Effector memory CD4-positive, alpha-beta T cell (primary cell): ENCODE data around the gene KRTAP29-1.
A peak's percentile ranks its signal among the peaks of the same experiment; 100 is the strongest.

Experiments used
- DNase-seq, 3 donors: peaks; one replicate each; pipeline ENCODE4 v3.0.0-alpha.2; 2020
- H3K27ac ChIP-seq: 2 replicates; pipeline ENCODE4 v1.7.0; 2013; ENCODE audit warnings: mild to moderate bottlenecking, low read length, moderate library complexity; ENCODE audit not compliant: insufficient read depth, poor library complexity, severe bottlenecking
- H3K27me3 ChIP-seq: replicated peaks from 2 replicates; pipeline ENCODE4 v1.7.0; 2013; ENCODE audit warnings: mild to moderate bottlenecking, low read length; ENCODE audit not compliant: insufficient read depth, control insufficient read depth, poor library complexity, severe bottlenecking
- H3K36me3 ChIP-seq: 2 replicates; pipeline ENCODE4 v1.7.0; 2013; ENCODE audit warnings: mild to moderate bottlenecking, low read length, moderate library complexity; ENCODE audit not compliant: control insufficient read depth, insufficient read depth
- H3K4me1 ChIP-seq: 2 replicates; pipeline ENCODE4 v1.7.0; 2013; ENCODE audit warnings: low read length, mild to moderate bottlenecking; ENCODE audit not compliant: control insufficient read depth, insufficient read depth, poor library complexity, severe bottlenecking
- H3K4me3 ChIP-seq: 2 replicates; pipeline ENCODE4 v1.7.0; 2013; ENCODE audit warnings: low read length, low read depth, mild to moderate bottlenecking; ENCODE audit not compliant: insufficient read depth, poor library complexity, severe bottlenecking
- H3K9me3 ChIP-seq: 2 replicates; pipeline ENCODE4 v1.7.0; 2013; ENCODE audit warnings: mild to moderate bottlenecking, low read length, moderate library complexity; ENCODE audit not compliant: control insufficient read depth

The KRTAP29-1 gene

GRCh38 chr17:41329279-41329948 lies 26.8 kb upstream of the KRTAP29-1 start:
- no peak for DNase-seq
- Histone ChIP-seq H3K27ac (no peak overlapping the region), H3K36me3 (no peaks in the 10 kb centered on the region), H3K9me3 (no peaks in the 10 kb centered on the region), H3K4me1 (peaks cover 31% of the 10 kb centered on the region), H3K27me3 (no peaks in the 10 kb centered on the region), H3K4me3 (no peak overlapping the region)

- no peaks in the 10 kb centered on the region for H3K36me3 ChIP-seq
- peaks cover 39% of the 10 kb centered on the region for H3K4me1 ChIP-seq
- no peaks in the 10 kb centered on the region for H3K9me3 ChIP-seq
- no peak for DNase-seq
- no peak overlapping the region for H3K4me3 ChIP-seq
- H3K27me3 ChIP-seq = no peaks in the 10 kb centered on the region
- H3K27ac ChIP-seq = no peak overlapping the region
These were observed 25.6 kb upstream of the KRTAP29-1 start for GRCh38 chr17:41328207-41328606.

GRCh38 chr17:41327411-41328120 lies 24.9 kb upstream of the KRTAP29-1 start:
- H3K4me3 ChIP-seq = no peak overlapping the region
- H3K4me1 ChIP-seq = peaks cover 40% of the 10 kb centered on the region

GRCh38 chr17:41326173-41327145 lies 23.8 kb upstream of the KRTAP29-1 start:
- Histone ChIP-seq H3K4me1 (peaks cover 46% of the 10 kb centered on the region), H3K27ac (no peak overlapping the region)
- DNase-seq = peak in 1 of 3 donors; percentile 39

More at GRCh38 chr17:41327411-41328120, 24.9 kb upstream of the KRTAP29-1 start:
- Histone ChIP-seq H3K9me3 (no peaks in the 10 kb centered on the region), H3K27ac (peak overlapping the region; percentile 23), H3K36me3 (no peaks in the 10 kb centered on the region), H3K27me3 (no peaks in the 10 kb centered on the region)
- DNase-seq = no peak

GRCh38 chr17:41325611-41326010 lies 23.0 kb upstream of the KRTAP29-1 start:
- no peaks in the 10 kb centered on the region for H3K27me3 ChIP-seq
- DNase-seq = no peak
- no peak overlapping the region for H3K27ac ChIP-seq
- no peaks in the 10 kb centered on the region for H3K9me3 ChIP-seq
- H3K4me1 ChIP-seq = peaks cover 46% of the 10 kb centered on the region
- no peaks in the 10 kb centered on the region for H3K36me3 ChIP-seq
- H3K4me3 ChIP-seq = no peak overlapping the region

More at GRCh38 chr17:41326173-41327145, 23.8 kb upstream of the KRTAP29-1 start:
- H3K36me3 ChIP-seq = no peaks in the 10 kb centered on the region
- no peak overlapping the region for H3K4me3 ChIP-seq
- H3K27me3 ChIP-seq = no peaks in the 10 kb centered on the region
- no peaks in the 10 kb centered on the region for H3K9me3 ChIP-seq

GRCh38 chr17:41325126-41325525 lies 22.5 kb upstream of the KRTAP29-1 start:
- no peaks in the 10 kb centered on the region for H3K36me3 ChIP-seq
- H3K27ac ChIP-seq = no peak overlapping the region
- no peak overlapping the region for H3K4me3 ChIP-seq
- no peaks in the 10 kb centered on the region for H3K27me3 ChIP-seq
- no peaks in the 10 kb centered on the region for H3K9me3 ChIP-seq
- no peak for DNase-seq
- peaks cover 46% of the 10 kb centered on the region for H3K4me1 ChIP-seq

GRCh38 chr17:41324180-41325075 lies 21.8 kb upstream of the KRTAP29-1 start:
- Histone ChIP-seq H3K27ac (no peak overlapping the region), H3K36me3 (no peaks in the 10 kb centered on the region), H3K27me3 (no peaks in the 10 kb centered on the region)

GRCh38 chr17:41322903-41323895 lies 20.5 kb upstream of the KRTAP29-1 start:
- Histone ChIP-seq H3K27ac (no peak overlapping the region), H3K4me3 (no peak overlapping the region)

More at GRCh38 chr17:41324180-41325075, 21.8 kb upstream of the KRTAP29-1 start:
- peaks cover 46% of the 10 kb centered on the region for H3K4me1 ChIP-seq
- H3K9me3 ChIP-seq = no peaks in the 10 kb centered on the region
- no peak overlapping the region for H3K4me3 ChIP-seq
- DNase-seq = no peak

More at GRCh38 chr17:41322903-41323895, 20.5 kb upstream of the KRTAP29-1 start:
- Histone ChIP-seq H3K9me3 (no peaks in the 10 kb centered on the region), H3K4me1 (peaks cover 45% of the 10 kb centered on the region), H3K36me3 (no peaks in the 10 kb centered on the region), H3K27me3 (no peaks in the 10 kb centered on the region)
- DNase-seq = no peak
